ENCODE results near the gene ISOC2.

ISOC2 gene

GRCh38 chr19:55474269-55475265 is 13.1 kb upstream of the ISOC2 start:
- Mint-ChIP-seq H3K4me1 (ENCODE audit: low read depth) (peaks cover 30% of the 10 kb centered on the region), H3K27me3 (no peaks in the 10 kb centered on the region), H3K9me3 (no peaks in the 10 kb centered on the region), H3K4me3 (no peak overlapping the region), H3K36me3 (ENCODE audit: low read depth) (peaks cover 6% of the 10 kb centered on the region), H3K27ac (no peak overlapping the region)
- DNase-seq, result no peak

- no peaks in the 10 kb centered on the region for H3K9me3 Mint-ChIP-seq
- no peak overlapping the region for H3K4me3 Mint-ChIP-seq
- no peaks in the 10 kb centered on the region for H3K27me3 Mint-ChIP-seq
- H3K27ac Mint-ChIP-seq, result no peak overlapping the region
- peaks cover 19% of the 10 kb centered on the region for H3K4me1 Mint-ChIP-seq (ENCODE audit: low read depth)
- peaks cover 6% of the 10 kb centered on the region for H3K36me3 Mint-ChIP-seq (ENCODE audit: low read depth)
- no peak for DNase-seq
Measured at GRCh38 chr19:55473225-55474012, 12.0 kb upstream of the ISOC2 start.

- Mint-ChIP-seq H3K27me3 (no peaks in the 10 kb centered on the region), H3K9me3 (no peaks in the 10 kb centered on the region), H3K4me1 (ENCODE audit: low read depth) (peaks cover 14% of the 10 kb centered on the region), H3K4me3 (no peak overlapping the region), H3K27ac (no peak overlapping the region), H3K36me3 (ENCODE audit: low read depth) (peaks cover 6% of the 10 kb centered on the region)
- DNase-seq, result no peak
Measured at GRCh38 chr19:55472463-55472862, 11.0 kb upstream of the ISOC2 start.

GRCh38 chr19:55471266-55471665 is 9.8 kb upstream of the ISOC2 start:
- Mint-ChIP-seq H3K27me3 (no peaks in the 10 kb centered on the region), H3K27ac (no peak overlapping the region), H3K9me3 (no peaks in the 10 kb centered on the region), H3K4me1 (ENCODE audit: low read depth) (peaks cover 9% of the 10 kb centered on the region), H3K36me3 (ENCODE audit: low read depth) (peaks cover 3% of the 10 kb centered on the region), H3K4me3 (no peak overlapping the region)
- no peak for DNase-seq

GRCh38 chr19:55468054-55468393 is 6.6 kb upstream of the ISOC2 start:
- H3K27ac Mint-ChIP-seq, result no peak overlapping the region
- no peak for DNase-seq
- no peaks in the 10 kb centered on the region for H3K36me3 Mint-ChIP-seq (ENCODE audit: low read depth)
- no peak overlapping the region for H3K4me3 Mint-ChIP-seq
- H3K9me3 Mint-ChIP-seq, result no peaks in the 10 kb centered on the region
- peaks cover 2% of the 10 kb centered on the region for H3K4me1 Mint-ChIP-seq (ENCODE audit: low read depth)
- no peaks in the 10 kb centered on the region for H3K27me3 Mint-ChIP-seq

- no peaks in the 10 kb centered on the region for H3K27me3 Mint-ChIP-seq
- H3K4me3 Mint-ChIP-seq, result no peak overlapping the region
- H3K9me3 Mint-ChIP-seq, result no peaks in the 10 kb centered on the region
- H3K4me1 Mint-ChIP-seq (ENCODE audit: low read depth), result peaks cover 3% of the 10 kb centered on the region
- peak; percentile 83 for DNase-seq
- H3K36me3 Mint-ChIP-seq (ENCODE audit: low read depth), result no peaks in the 10 kb centered on the region
- no peak overlapping the region for H3K27ac Mint-ChIP-seq
Measured at GRCh38 chr19:55467236-55468053, 6.0 kb upstream of the ISOC2 start.

GRCh38 chr19:55466241-55466614 is 4.8 kb upstream of the ISOC2 start:
- no peak overlapping the region for H3K27ac Mint-ChIP-seq
- H3K4me1 Mint-ChIP-seq (ENCODE audit: low read depth), result peaks cover 12% of the 10 kb centered on the region
- no peak for DNase-seq
- H3K9me3 Mint-ChIP-seq, result no peaks in the 10 kb centered on the region
- no peak overlapping the region for H3K4me3 Mint-ChIP-seq
- H3K36me3 Mint-ChIP-seq (ENCODE audit: low read depth), result no peaks in the 10 kb centered on the region
- no peaks in the 10 kb centered on the region for H3K27me3 Mint-ChIP-seq

GRCh38 chr19:55465460-55466240 is 4.2 kb upstream of the ISOC2 start:
- H3K27me3 Mint-ChIP-seq, result no peaks in the 10 kb centered on the region

GRCh38 chr19:55464662-55465054 is 3.2 kb upstream of the ISOC2 start, which contains the start of gene C19orf85:
Gene C19orf85, minus strand, starts transcription at chr19:55464751. Its CDS starts 197 bp downstream, at chr19:55464554.
- H3K27ac Mint-ChIP-seq, result no peak within 1 kb of the TSS
- H3K9me3 Mint-ChIP-seq, result no peaks in the 10 kb centered on the region
- H3K36me3 Mint-ChIP-seq (ENCODE audit: low read depth), result no peaks in the 10 kb centered on the region
- DNase-seq, result no peak
- H3K4me1 Mint-ChIP-seq (ENCODE audit: low read depth), result peaks cover 24% of the 10 kb centered on the region
- no peak within 1 kb of the TSS for H3K4me3 Mint-ChIP-seq
- H3K27me3 Mint-ChIP-seq, result no peaks in the 10 kb centered on the region

More at GRCh38 chr19:55465460-55466240, 4.2 kb upstream of the ISOC2 start:
- H3K4me3 Mint-ChIP-seq, result no peak overlapping the region
- peaks cover 16% of the 10 kb centered on the region for H3K4me1 Mint-ChIP-seq (ENCODE audit: low read depth)
- H3K9me3 Mint-ChIP-seq, result no peaks in the 10 kb centered on the region
- no peak for DNase-seq
- H3K27ac Mint-ChIP-seq, result no peak overlapping the region
- no peaks in the 10 kb centered on the region for H3K36me3 Mint-ChIP-seq (ENCODE audit: low read depth)

GRCh38 chr19:55464039-55464661 is 2.7 kb upstream of the ISOC2 start:
- Mint-ChIP-seq H3K4me1 (ENCODE audit: low read depth) (peaks cover 24% of the 10 kb centered on the region), H3K27ac (no peak overlapping the region), H3K27me3 (no peaks in the 10 kb centered on the region), H3K36me3 (ENCODE audit: low read depth) (no peaks in the 10 kb centered on the region), H3K4me3 (no peak overlapping the region), H3K9me3 (no peaks in the 10 kb centered on the region)
- no peak for DNase-seq

- DNase-seq, result no peak
- no peak overlapping the region for H3K27ac Mint-ChIP-seq
- no peaks in the 10 kb centered on the region for H3K9me3 Mint-ChIP-seq
- H3K4me1 Mint-ChIP-seq (ENCODE audit: low read depth), result peaks cover 24% of the 10 kb centered on the region
- H3K4me3 Mint-ChIP-seq, result no peak overlapping the region
- no peaks in the 10 kb centered on the region for H3K27me3 Mint-ChIP-seq
- no peaks in the 10 kb centered on the region for H3K36me3 Mint-ChIP-seq (ENCODE audit: low read depth)
Measured at GRCh38 chr19:55463583-55464031, 2.2 kb upstream of the ISOC2 start.

- peaks cover 22% of the 10 kb centered on the region for H3K4me1 Mint-ChIP-seq (ENCODE audit: low read depth)
- DNase-seq, result no peak
- H3K9me3 Mint-ChIP-seq, result no peaks in the 10 kb centered on the region
- no peak overlapping the region for H3K27ac Mint-ChIP-seq
- H3K27me3 Mint-ChIP-seq, result no peaks in the 10 kb centered on the region
- peak overlapping the region; percentile 83 for H3K4me3 Mint-ChIP-seq
- H3K36me3 Mint-ChIP-seq (ENCODE audit: low read depth), result no peaks in the 10 kb centered on the region
Measured at GRCh38 chr19:55462722-55463121, 1.3 kb upstream of the ISOC2 start.

- H3K9me3 Mint-ChIP-seq, result no peaks in the 10 kb centered on the region
- H3K27ac Mint-ChIP-seq, result peak overlapping the region; percentile 92
- peak overlapping the region; percentile 83 for H3K4me3 Mint-ChIP-seq
- H3K4me1 Mint-ChIP-seq (ENCODE audit: low read depth), result peaks cover 22% of the 10 kb centered on the region
- no peaks in the 10 kb centered on the region for H3K27me3 Mint-ChIP-seq
- no peaks in the 10 kb centered on the region for H3K36me3 Mint-ChIP-seq (ENCODE audit: low read depth)
- no peak for DNase-seq
Measured at GRCh38 chr19:55461974-55462626, 658 bp upstream of the ISOC2 start.

Measured in activated T-cell treated with anti-CD3 and anti-CD28 coated beads, Interleukin-2, amount 50 U/mL, for 24 hours (primary cell).